Measurements from ENCODE around the gene MRGPRX3. TPM values are rescaled to one million over a fixed set of nuclear protein-coding genes. Genes with fewer than 3 reads are reported as not detected.

MRGPRX3 gene
- total RNA-seq, 1 donor from 2014 or later, result not detected

Other genes starting within 250 kb of the MRGPRX3 start
- gene SERGEF, start 119.5 kb upstream of the MRGPRX3 start, total RNA-seq, result 26.2 and 35.8 TPM in 2 replicates
- gene TPH1, start 86.3 kb upstream of the MRGPRX3 start, total RNA-seq, result 0.36 and 0.56 TPM in 2 replicates
- gene SAAL1, start 26.5 kb upstream of the MRGPRX3 start, total RNA-seq, result 40.1 and 43.5 TPM in 2 replicates
- not detected in 2 replicates for gene MRGPRX4, start 40.3 kb downstream of the MRGPRX3 start, total RNA-seq
- not detected in 2 replicates for gene SAA4, start 104.2 kb downstream of the MRGPRX3 start, total RNA-seq
- gene SAA2, start 116.1 kb downstream of the MRGPRX3 start, total RNA-seq, result not detected in 2 replicates
- not detected in 2 replicates for gene SAA1, start 133.7 kb downstream of the MRGPRX3 start, total RNA-seq
- 20.5 and 24.5 TPM in 2 replicates for gene HPS5, start 189.6 kb downstream of the MRGPRX3 start, total RNA-seq
- 54.6 and 55.7 TPM in 2 replicates for gene GTF2H1, start 190.0 kb downstream of the MRGPRX3 start, total RNA-seq